Liver (tissue), 9 donors: ENCODE data around the gene NFATC1. TPM values are rescaled to one million over a fixed set of nuclear protein-coding genes. Genes with fewer than 3 reads are reported as not detected.

Experiments used
- DNase-seq: peaks from one replicate; pipeline ENCODE4 v3.0.0-alpha.2; 2017; ENCODE audit warnings: low spot score
- H3K27ac ChIP-seq, 2 donors: one replicate each; pipeline ENCODE4 v1.7.0; 2013; ENCODE audit warnings: inconsistent platforms in 2 of 2, low read length in 2 of 2, control low read depth in 1 of 2, low read depth in 1 of 2, mild to moderate bottlenecking in 1 of 2
- H3K27me3 ChIP-seq, 4 donors: one replicate each; pipeline versions ENCODE4 v1.6.1 to v1.7.0; 2013; ENCODE audit warnings: low read length in 3 of 4, inconsistent platforms in 1 of 4, mild to moderate bottlenecking in 1 of 4, moderate library complexity in 1 of 4; ENCODE audit not compliant: control insufficient read depth in 4 of 4, insufficient read depth in 4 of 4
- H3K36me3 ChIP-seq, 4 donors: one replicate each; pipeline versions ENCODE4 v1.6.1 to v1.7.0; 2013; ENCODE audit warnings: low read length in 3 of 4, mild to moderate bottlenecking in 3 of 4, low read depth in 1 of 4, moderate library complexity in 1 of 4; ENCODE audit not compliant: control insufficient read depth in 4 of 4, insufficient read depth in 3 of 4
- H3K4me1 ChIP-seq, 4 donors: one replicate each; pipeline versions ENCODE4 v1.6.1 to v1.7.0; 2013; ENCODE audit warnings: low read length in 3 of 4, mild to moderate bottlenecking in 3 of 4, moderate library complexity in 1 of 4; ENCODE audit not compliant: control insufficient read depth in 4 of 4, insufficient read depth in 4 of 4
- H3K4me3 ChIP-seq, 3 donors: one replicate each; pipeline versions ENCODE4 v1.6.1 to v1.7.0; 2013; ENCODE audit warnings: low read length in 3 of 3, control low read depth in 1 of 3, low read depth in 1 of 3, mild to moderate bottlenecking in 1 of 3
- H3K9ac ChIP-seq, 2 donors: one replicate each; pipeline ENCODE4 v1.7.0; 2013; ENCODE audit warnings: low read length in 2 of 2, mild to moderate bottlenecking in 2 of 2, moderate library complexity in 2 of 2, control low read depth in 1 of 2, low read depth in 1 of 2
- H3K9me3 ChIP-seq, 4 donors: one replicate each; pipeline versions ENCODE4 v1.6.1 to v1.7.0; 2013; ENCODE audit warnings: low read length in 3 of 4; ENCODE audit not compliant: control insufficient read depth in 4 of 4
- EGR1 ChIP-seq, 2 donors: IDR thresholded peaks; 2 replicates each; pipeline ENCODE4 v1.6.1; 2016 to 2018; ENCODE audit warnings: antibody characterized with exemption in 2 of 2, low read depth in 2 of 2
- FOXA1 ChIP-seq: IDR thresholded peaks from 2 replicates; pipeline ENCODE4 v1.6.1; 2016; ENCODE audit warnings: antibody characterized with exemption
- FOXA2 ChIP-seq: IDR thresholded peaks from 2 replicates; pipeline ENCODE4 v1.6.1; 2016; ENCODE audit warnings: antibody characterized with exemption
- GABPA ChIP-seq, 2 donors: IDR thresholded peaks in 1 of 2; conservative IDR thresholded peaks in 1 of 2; 2 replicates each; pipeline ENCODE4 v1.6.1; 2016; ENCODE audit warnings: antibody characterized with exemption in 2 of 2, mild to moderate bottlenecking in 1 of 2, moderate library complexity in 1 of 2
- HNF4A ChIP-seq, 2 donors: conservative IDR thresholded peaks; 2 replicates each; pipeline ENCODE4 v1.6.1; 2016; ENCODE audit warnings: antibody characterized with exemption in 2 of 2, mild to moderate bottlenecking in 2 of 2
- HNF4G ChIP-seq: IDR thresholded peaks from 2 replicates; pipeline ENCODE4 v1.6.1; 2016; ENCODE audit warnings: antibody characterized with exemption
- JUND ChIP-seq, 2 donors: IDR thresholded peaks; 2 replicates each; pipeline ENCODE4 v1.6.1; 2016; ENCODE audit warnings: antibody characterized with exemption in 2 of 2
- NR2F2 ChIP-seq: IDR thresholded peaks from 2 replicates; pipeline ENCODE4 v1.6.1; 2016; ENCODE audit warnings: antibody characterized with exemption
- RAD21 ChIP-seq, 2 donors: IDR thresholded peaks; 2 replicates each; pipeline ENCODE4 v1.6.1; 2016; ENCODE audit warnings: antibody characterized with exemption in 2 of 2, mild to moderate bottlenecking in 2 of 2
- RXRA ChIP-seq, 2 donors: IDR thresholded peaks; 2 replicates each; pipeline ENCODE4 v1.6.1; 2017 to 2018; ENCODE audit warnings: antibody characterized with exemption in 2 of 2, mild to moderate bottlenecking in 1 of 2
- SP1 ChIP-seq: IDR thresholded peaks from 2 replicates; pipeline ENCODE4 v1.6.1; 2018; ENCODE audit warnings: antibody characterized with exemption, mild to moderate bottlenecking
- TAF1 ChIP-seq: conservative IDR thresholded peaks from 2 replicates; pipeline ENCODE4 v1.6.1; 2016; ENCODE audit warnings: antibody characterized with exemption, mild to moderate bottlenecking
- YY1 ChIP-seq: IDR thresholded peaks from 2 replicates; pipeline ENCODE4 v1.6.1; 2016; ENCODE audit warnings: antibody characterized with exemption, mild to moderate bottlenecking
- WGBS: extraction: QIAGEN DNeasy Blood & Tissue Kit; methylation state at CpG from one replicate; pipeline ENCODE4 v1.1.7; 2013; 5-methylcytosine and 5-hydroxymethylcytosine counted together
- polyA plus RNA-seq, 2 donors: library from polyadenylated mRNA; stranded (reverse) in 1 of 2; unstranded in 1 of 2; fragments of 200-250 nt in 1 of 2; fragments of >200 nt in 1 of 2; fragmentation: Nextera tagmentation in 1 of 2; extraction: Ambion mirVana in 1 of 2; gene quantifications; one replicate each; pipeline versions ENCODE4 v1.2.1 to v1.2.3, GENCODE V29; 2013 to 2015
- total RNA-seq, 2 donors: library from RNA; depleted of rRNA; stranded (reverse); fragments of >200 nt; gene quantifications; one replicate each; pipeline ENCODE4 v1.2.3, GENCODE V29; 2014
- TF ChIP-seq, protein P1 (sequence below): IDR thresholded peaks from 2 replicates; pipeline ENCODE4 v1.6.1; 2016; ENCODE audit warnings: antibody characterized with exemption, mild to moderate bottlenecking
- TF ChIP-seq, protein P2 (sequence below): fragments of 150-350 bp; IDR thresholded peaks from 2 replicates; pipeline ENCODE4 v1.5.1; 2017; ENCODE audit warnings: improper control_type of control experiment, low read depth, low read length; ENCODE audit not compliant: missing input control
- TF ChIP-seq, protein P3 (sequence below): IDR thresholded peaks from 2 replicates; pipeline ENCODE4 v1.6.1; 2016; ENCODE audit warnings: antibody characterized with exemption
- TF ChIP-seq, protein P4 (sequence below): IDR thresholded peaks from 2 replicates; pipeline ENCODE4 v1.6.1; 2016; ENCODE audit warnings: antibody characterized with exemption
- donor health status: healthy.
- donor health status: healthy.
- donor health status: healthy.
- donor health status: healthy.
- donor health status: healthy.

NFATC1 gene
- total and polyA plus RNA-seq, 4 donors: 0.57 to 2.2 (median 1.3) TPM

DNA sequence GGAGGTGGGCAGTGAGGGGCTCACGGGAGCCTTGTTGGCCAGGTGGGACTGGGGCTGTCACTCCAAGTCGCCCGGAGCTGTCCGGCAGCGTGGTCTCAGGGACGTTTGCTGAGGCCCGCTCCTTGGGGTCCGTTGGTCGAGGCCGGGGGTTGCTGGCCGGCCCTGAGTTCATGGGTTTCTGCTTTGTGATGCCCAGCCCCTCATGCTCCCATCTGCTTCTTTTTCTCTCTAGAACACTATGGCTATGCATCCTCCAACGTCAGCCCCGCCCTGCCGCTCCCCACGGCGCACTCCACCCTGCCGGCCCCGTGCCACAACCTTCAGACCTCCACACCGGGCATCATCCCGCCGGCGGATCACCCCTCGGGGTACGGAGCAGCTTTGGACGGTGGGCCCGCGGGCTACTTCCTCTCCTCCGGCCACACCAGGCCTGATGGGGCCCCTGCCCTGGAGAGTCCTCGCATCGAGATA lies 14.5 kb downstream of the NFATC1 start:
- 94% methylated on average over 30 of the region's 30 CpGs for WGBS
- Histone ChIP-seq H3K27me3 (no peaks in the 10 kb centered on the region), H3K9me3 (no peaks in the 10 kb centered on the region), H3K9ac (no peak overlapping the region), H3K36me3 (peaks cover 0 to 6% (median 0%) of the 10 kb centered on the region in 4 donors), H3K27ac (no peak overlapping the region), H3K4me1 (peaks cover 0 to 3% (median 0%) of the 10 kb centered on the region in 4 donors), H3K4me3 (no peak overlapping the region)
- DNase-seq: no peak
- TF ChIP-seq, protein P1, sequence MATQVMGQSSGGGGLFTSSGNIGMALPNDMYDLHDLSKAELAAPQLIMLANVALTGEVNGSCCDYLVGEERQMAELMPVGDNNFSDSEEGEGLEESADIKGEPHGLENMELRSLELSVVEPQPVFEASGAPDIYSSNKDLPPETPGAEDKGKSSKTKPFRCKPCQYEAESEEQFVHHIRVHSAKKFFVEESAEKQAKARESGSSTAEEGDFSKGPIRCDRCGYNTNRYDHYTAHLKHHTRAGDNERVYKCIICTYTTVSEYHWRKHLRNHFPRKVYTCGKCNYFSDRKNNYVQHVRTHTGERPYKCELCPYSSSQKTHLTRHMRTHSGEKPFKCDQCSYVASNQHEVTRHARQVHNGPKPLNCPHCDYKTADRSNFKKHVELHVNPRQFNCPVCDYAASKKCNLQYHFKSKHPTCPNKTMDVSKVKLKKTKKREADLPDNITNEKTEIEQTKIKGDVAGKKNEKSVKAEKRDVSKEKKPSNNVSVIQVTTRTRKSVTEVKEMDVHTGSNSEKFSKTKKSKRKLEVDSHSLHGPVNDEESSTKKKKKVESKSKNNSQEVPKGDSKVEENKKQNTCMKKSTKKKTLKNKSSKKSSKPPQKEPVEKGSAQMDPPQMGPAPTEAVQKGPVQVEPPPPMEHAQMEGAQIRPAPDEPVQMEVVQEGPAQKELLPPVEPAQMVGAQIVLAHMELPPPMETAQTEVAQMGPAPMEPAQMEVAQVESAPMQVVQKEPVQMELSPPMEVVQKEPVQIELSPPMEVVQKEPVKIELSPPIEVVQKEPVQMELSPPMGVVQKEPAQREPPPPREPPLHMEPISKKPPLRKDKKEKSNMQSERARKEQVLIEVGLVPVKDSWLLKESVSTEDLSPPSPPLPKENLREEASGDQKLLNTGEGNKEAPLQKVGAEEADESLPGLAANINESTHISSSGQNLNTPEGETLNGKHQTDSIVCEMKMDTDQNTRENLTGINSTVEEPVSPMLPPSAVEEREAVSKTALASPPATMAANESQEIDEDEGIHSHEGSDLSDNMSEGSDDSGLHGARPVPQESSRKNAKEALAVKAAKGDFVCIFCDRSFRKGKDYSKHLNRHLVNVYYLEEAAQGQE: no peak
- TF ChIP-seq TAF1 (no peak), HNF4G (no peak), FOXA2 (no peak), SP1 (no peak), FOXA1 (no peak), RXRA (IDR thresholded peaks at IDR 0.05) (no peak), NR2F2 (no peak), EGR1 (IDR thresholded peaks at IDR 0.05; ENCODE audit: low read depth in 2 of 2) (no peak), JUND (IDR thresholded peaks at IDR 0.05) (no peak)
- TF ChIP-seq, protein P2, sequence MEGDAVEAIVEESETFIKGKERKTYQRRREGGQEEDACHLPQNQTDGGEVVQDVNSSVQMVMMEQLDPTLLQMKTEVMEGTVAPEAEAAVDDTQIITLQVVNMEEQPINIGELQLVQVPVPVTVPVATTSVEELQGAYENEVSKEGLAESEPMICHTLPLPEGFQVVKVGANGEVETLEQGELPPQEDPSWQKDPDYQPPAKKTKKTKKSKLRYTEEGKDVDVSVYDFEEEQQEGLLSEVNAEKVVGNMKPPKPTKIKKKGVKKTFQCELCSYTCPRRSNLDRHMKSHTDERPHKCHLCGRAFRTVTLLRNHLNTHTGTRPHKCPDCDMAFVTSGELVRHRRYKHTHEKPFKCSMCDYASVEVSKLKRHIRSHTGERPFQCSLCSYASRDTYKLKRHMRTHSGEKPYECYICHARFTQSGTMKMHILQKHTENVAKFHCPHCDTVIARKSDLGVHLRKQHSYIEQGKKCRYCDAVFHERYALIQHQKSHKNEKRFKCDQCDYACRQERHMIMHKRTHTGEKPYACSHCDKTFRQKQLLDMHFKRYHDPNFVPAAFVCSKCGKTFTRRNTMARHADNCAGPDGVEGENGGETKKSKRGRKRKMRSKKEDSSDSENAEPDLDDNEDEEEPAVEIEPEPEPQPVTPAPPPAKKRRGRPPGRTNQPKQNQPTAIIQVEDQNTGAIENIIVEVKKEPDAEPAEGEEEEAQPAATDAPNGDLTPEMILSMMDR: no peak
- TF ChIP-seq, protein P3, sequence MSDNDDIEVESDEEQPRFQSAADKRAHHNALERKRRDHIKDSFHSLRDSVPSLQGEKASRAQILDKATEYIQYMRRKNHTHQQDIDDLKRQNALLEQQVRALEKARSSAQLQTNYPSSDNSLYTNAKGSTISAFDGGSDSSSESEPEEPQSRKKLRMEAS: no peak

DNA sequence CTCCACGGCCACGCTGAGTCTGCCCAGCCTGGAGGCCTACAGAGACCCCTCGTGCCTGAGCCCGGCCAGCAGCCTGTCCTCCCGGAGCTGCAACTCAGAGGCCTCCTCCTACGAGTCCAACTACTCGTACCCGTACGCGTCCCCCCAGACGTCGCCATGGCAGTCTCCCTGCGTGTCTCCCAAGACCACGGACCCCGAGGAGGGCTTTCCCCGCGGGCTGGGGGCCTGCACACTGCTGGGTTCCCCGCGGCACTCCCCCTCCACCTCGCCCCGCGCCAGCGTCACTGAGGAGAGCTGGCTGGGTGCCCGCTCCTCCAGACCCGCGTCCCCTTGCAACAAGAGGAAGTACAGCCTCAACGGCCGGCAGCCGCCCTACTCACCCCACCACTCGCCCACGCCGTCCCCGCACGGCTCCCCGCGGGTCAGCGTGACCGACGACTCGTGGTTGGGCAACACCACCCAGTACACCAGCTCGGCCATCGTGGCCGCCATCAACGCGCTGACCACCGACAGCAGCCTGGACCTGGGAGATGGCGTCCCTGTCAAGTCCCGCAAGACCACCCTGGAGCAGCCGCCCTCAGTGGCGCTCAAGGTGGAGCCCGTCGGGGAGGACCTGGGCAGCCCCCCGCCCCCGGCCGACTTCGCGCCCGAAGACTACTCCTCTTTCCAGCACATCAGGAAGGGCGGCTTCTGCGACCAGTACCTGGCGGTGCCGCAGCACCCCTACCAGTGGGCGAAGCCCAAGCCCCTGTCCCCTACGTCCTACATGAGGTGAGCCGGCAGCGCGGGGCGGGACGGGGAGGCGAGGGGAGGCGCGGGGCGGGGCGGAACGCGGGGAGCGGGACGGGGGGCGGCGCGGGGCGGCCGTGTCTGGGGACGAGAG lies 15.2 kb downstream of the NFATC1 start:
- H3K9ac ChIP-seq: no peak overlapping the region
- H3K27ac ChIP-seq: no peak overlapping the region
- H3K4me3 ChIP-seq: no peak overlapping the region
- H3K36me3 ChIP-seq: peaks cover 0 to 6% (median 0%) of the 10 kb centered on the region in 4 donors
- DNase-seq: no peak
- no peak for TF ChIP-seq HNF4A (conservative IDR thresholded peaks at IDR 0.05)
- no peak for TF ChIP-seq GABPA (IDR thresholded peaks at IDR 0.05 in 1 of 2, conservative IDR thresholded peaks at IDR 0.05 in 1 of 2)
- TF ChIP-seq JUND (IDR thresholded peaks at IDR 0.05): no peak
- TF ChIP-seq YY1: no peak
- TF ChIP-seq, protein P4, sequence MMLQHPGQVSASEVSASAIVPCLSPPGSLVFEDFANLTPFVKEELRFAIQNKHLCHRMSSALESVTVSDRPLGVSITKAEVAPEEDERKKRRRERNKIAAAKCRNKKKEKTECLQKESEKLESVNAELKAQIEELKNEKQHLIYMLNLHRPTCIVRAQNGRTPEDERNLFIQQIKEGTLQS: no peak
- TF ChIP-seq, protein P3: no peak
- no peak for TF ChIP-seq TAF1
- no peak for TF ChIP-seq RXRA (IDR thresholded peaks at IDR 0.05)
- TF ChIP-seq RAD21 (IDR thresholded peaks at IDR 0.05): no peak
- no peak for TF ChIP-seq SP1
- TF ChIP-seq, protein P2: no peak
- TF ChIP-seq HNF4G: no peak
- TF ChIP-seq FOXA1: no peak
- TF ChIP-seq EGR1 (IDR thresholded peaks at IDR 0.05; ENCODE audit: low read depth in 2 of 2): no peak
- no peak for TF ChIP-seq FOXA2
- 97% methylated on average over 84 of the region's 84 CpGs for WGBS
- H3K4me1 ChIP-seq: peaks cover 0 to 3% (median 0%) of the 10 kb centered on the region in 4 donors
- H3K9me3 ChIP-seq: no peaks in the 10 kb centered on the region
- H3K27me3 ChIP-seq: no peaks in the 10 kb centered on the region
